Measurements from ENCODE around the gene CCDC148.
"Not testable (repeated sequence)": the region's sequence is repeated elsewhere in the genome, so short reads cannot be mapped to it uniquely, and the experiment has no call there.

The CCDC148 gene

GRCh38 chr2:158484892-158485556, 28.5 kb upstream of the CCDC148 start:
- no peak for DNase-seq (ENCODE audit: low read depth)
- no peak overlapping the region for H3K4me3 ChIP-seq (ENCODE audit: low read depth, low read length)
- no peak for TF ChIP-seq CTCF (IDR thresholded peaks at IDR 0.05; ENCODE audit: control insufficient read depth, extremely low read depth, insufficient read depth)

GRCh38 chr2:158482594-158482993, 26.0 kb upstream of the CCDC148 start:
- H3K4me3 ChIP-seq (ENCODE audit: low read depth, low read length): no peak overlapping the region
- no peak for TF ChIP-seq CTCF (IDR thresholded peaks at IDR 0.05; ENCODE audit: control insufficient read depth, extremely low read depth, insufficient read depth)
- no peak for DNase-seq (ENCODE audit: low read depth)

GRCh38 chr2:158481116-158481515, 24.6 kb upstream of the CCDC148 start:
- no peak for TF ChIP-seq CTCF (IDR thresholded peaks at IDR 0.05; ENCODE audit: control insufficient read depth, extremely low read depth, insufficient read depth)
- no peak overlapping the region for H3K4me3 ChIP-seq (ENCODE audit: low read depth, low read length)
- no peak for DNase-seq (ENCODE audit: low read depth)

GRCh38 chr2:158478816-158479215, 22.3 kb upstream of the CCDC148 start:
- no peak overlapping the region for H3K4me3 ChIP-seq (ENCODE audit: low read depth, low read length)
- TF ChIP-seq CTCF (IDR thresholded peaks at IDR 0.05; ENCODE audit: control insufficient read depth, extremely low read depth, insufficient read depth): no peak
- DNase-seq (ENCODE audit: low read depth): no peak

- DNase-seq (ENCODE audit: low read depth): no peak
- no peak for TF ChIP-seq CTCF (IDR thresholded peaks at IDR 0.05; ENCODE audit: control insufficient read depth, extremely low read depth, insufficient read depth)
- H3K4me3 ChIP-seq (ENCODE audit: low read depth, low read length): no peak overlapping the region
Measured at GRCh38 chr2:158478237-158478636, 21.7 kb upstream of the CCDC148 start.

GRCh38 chr2:158477202-158477601, 20.6 kb upstream of the CCDC148 start:
- H3K4me3 ChIP-seq (ENCODE audit: low read depth, low read length): no peak overlapping the region
- DNase-seq (ENCODE audit: low read depth): no peak
- no peak for TF ChIP-seq CTCF (IDR thresholded peaks at IDR 0.05; ENCODE audit: control insufficient read depth, extremely low read depth, insufficient read depth)

GRCh38 chr2:158474526-158475011, 18.0 kb upstream of the CCDC148 start:
- not testable (repeated sequence) for DNase-seq (ENCODE audit: low read depth); H3K4me3 ChIP-seq (ENCODE audit: low read depth, low read length)

All from LNCaP clone FGC (cell line).